D341Med (cell line): ENCODE data around the gene ZDHHC24.
"Not testable (repeated sequence)": the region's sequence is repeated elsewhere in the genome, so short reads cannot be mapped to it uniquely, and the experiment has no call there.

ENCODE experiments used
- DNase-seq: peaks from one replicate; pipeline ENCODE4 v3.0.0; 2012; ENCODE audit warnings: low spot score

The ZDHHC24 gene

DNA sequence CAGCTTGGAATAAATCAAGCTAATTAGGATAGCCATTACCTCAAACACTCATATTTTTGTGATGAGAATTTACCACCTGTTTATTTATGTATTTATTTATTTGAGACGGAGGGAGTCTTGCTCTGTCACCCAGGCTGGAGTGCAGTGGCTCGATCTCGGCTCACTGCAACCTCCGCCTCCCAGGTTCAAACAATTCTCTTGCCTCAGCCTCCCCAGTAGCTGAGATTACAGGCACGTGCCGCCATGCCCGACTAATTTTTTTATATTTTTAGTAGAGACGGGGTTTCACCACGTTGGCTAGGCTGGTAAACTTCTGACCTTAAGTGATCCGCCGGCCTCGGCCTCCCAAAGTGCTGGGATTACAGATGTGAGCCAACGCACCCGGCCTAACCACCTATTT lies 896 bp downstream of the ZDHHC24 start:
- DNase-seq = not testable (repeated sequence)

- DNase-seq = no peak
Measured at GRCh38 chr11:66543263-66544107, 2.4 kb downstream of the ZDHHC24 start.

- no peak for DNase-seq
Measured at GRCh38 chr11:66542362-66542761, 3.5 kb downstream of the ZDHHC24 start.

DNA sequence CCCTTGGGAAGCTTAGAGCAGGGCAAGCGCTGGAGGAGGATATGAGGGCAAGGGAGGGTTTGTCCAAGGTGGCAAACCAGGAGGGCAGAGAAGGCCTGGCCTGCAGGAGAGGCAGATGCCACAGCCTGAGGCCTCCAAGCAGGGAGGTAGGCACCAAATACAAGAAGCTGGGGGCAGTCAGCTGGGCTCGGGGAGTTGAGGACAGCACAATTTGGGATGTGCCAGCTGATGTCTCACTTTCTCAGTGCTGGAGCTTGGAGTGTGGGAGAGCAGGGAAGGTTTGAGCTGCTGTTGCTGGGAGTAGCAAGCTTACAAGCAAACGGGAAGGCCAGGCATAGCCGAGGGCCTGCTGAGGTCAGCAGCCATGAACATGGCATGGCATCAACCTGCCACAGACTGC lies 4.0 kb downstream of the ZDHHC24 start:
- DNase-seq = no peak

DNA sequence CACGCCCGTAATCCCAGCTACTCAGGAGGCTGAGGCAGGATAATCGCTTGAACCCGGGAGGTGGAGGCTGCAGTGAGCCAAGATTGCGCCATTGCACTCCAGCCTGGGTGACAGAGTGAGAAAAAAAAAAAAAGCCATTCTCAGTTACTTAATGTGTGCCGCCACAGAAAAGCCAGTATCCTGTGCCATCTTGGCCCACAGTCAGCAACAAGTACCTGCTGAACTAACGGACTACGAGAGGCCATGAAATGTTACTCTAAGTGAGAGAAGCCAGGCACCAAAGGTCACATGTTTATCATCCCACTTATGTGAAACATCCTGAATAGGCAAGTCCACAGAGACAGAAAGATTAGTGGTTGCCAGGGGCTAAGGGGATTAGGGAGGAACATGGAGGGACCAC lies 5.2 kb downstream of the ZDHHC24 start:
- DNase-seq = not testable (repeated sequence)

GRCh38 chr11:66539870-66540213 lies 6.0 kb downstream of the ZDHHC24 start:
- no peak for DNase-seq

DNA sequence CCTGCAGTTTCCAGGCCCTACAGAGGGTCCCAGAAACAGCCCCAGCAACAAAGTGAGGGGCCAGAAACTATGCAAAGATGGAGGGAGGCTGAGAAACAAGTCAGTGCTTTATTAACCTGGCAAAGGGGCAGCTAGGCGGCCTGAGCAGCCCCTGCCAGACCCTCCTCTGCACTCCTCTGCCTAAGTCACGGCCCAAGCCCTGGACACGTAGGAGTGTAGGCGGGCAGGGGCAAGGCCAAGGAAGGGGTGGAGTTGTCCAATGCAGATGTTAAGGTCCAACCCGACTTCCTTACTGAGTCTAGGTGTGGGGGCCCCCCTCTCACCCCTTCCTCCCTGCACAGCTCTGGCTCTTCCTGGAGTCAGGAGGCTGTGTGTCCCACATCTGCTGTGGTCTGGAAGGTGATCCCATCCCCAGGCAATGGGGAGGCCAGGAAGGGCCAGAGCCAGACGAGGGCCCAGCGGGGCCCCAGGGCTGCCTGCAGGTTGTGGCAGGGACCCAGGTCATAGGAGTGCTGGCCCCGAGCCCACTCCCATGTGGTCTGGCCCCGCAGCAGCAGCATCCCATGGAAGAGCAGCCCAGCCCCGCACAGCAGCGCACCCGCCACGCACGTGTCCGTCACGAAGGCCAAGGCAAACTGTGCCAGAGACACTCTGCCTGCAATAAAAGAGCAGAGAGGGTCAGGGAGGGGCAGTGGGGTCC lies 6.5 kb downstream of the ZDHHC24 start:
- DNase-seq = no peak

DNA sequence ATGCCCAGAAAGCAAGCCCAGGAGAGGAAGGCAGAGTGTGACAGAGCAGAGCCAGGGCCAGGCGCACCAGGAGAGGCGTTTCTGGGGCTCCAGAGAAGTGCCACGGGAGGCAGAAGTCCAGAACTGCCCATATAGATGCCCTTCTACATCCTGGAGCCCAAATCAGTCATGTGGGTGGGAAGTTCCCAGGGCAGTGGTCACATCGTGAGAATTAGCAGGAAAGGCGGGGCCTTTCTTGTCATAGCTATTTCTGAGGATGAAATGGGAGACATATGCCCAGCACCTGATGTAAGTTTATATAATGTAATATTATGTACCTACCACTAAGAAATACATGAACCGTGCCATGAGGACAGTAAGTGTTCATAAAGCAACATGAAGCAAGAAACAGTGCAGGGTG lies 13.1 kb downstream of the ZDHHC24 start:
- DNase-seq = no peak

DNA sequence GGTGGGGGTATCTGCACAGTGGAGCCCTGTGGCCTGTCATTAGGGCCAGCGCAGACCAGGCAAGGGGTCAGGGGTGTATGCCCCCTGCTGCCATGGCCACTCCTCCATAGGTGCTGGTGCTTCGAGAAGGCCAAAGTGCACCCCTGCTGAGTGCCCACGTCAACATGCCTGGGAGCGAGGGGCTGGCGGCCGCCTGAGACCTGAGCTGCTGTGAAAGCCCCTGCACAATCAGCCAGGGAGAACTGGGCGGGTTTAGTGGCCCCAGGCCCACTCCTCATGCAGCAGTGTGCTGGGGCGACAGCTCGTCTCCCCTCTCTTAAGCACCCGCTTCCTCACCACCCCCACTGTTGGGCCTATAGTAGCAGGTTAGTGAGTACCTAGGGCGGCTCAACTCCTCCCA lies 14.0 kb downstream of the ZDHHC24 start:
- no peak for DNase-seq

- DNase-seq = no peak
Measured at GRCh38 chr11:66530927-66531709, 14.7 kb downstream of the ZDHHC24 start.

GRCh38 chr11:66529655-66530054 lies 16.2 kb downstream of the ZDHHC24 start:
- DNase-seq = no peak

GRCh38 chr11:66529069-66529468 lies 16.8 kb downstream of the ZDHHC24 start:
- DNase-seq = no peak

GRCh38 chr11:66524304-66525040 lies 21.4 kb downstream of the ZDHHC24 start:
- no peak for DNase-seq

DNA sequence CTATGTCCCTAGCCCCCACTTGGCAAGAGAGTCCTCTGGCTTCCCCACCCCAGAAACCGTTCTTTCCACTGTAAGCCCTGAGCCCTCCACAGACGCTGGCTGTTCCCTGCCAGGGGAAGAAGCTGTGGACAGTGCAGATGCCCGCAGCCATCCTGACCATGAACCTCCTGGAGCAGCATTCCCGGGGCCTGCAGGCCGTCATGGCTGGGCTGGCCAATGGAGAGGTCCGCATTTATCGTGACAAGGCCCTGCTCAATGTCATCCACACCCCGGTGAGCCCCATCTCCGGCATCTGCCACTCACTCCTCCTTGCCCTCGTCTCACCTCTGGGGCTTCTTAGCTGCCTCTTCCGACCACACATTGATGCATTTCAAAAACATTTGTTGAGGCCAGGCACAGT lies 22.2 kb downstream of the ZDHHC24 start:
- DNase-seq = no peak

- DNase-seq = no peak
Measured at GRCh38 chr11:66510990-66511339, 34.9 kb downstream of the ZDHHC24 start.

DNA sequence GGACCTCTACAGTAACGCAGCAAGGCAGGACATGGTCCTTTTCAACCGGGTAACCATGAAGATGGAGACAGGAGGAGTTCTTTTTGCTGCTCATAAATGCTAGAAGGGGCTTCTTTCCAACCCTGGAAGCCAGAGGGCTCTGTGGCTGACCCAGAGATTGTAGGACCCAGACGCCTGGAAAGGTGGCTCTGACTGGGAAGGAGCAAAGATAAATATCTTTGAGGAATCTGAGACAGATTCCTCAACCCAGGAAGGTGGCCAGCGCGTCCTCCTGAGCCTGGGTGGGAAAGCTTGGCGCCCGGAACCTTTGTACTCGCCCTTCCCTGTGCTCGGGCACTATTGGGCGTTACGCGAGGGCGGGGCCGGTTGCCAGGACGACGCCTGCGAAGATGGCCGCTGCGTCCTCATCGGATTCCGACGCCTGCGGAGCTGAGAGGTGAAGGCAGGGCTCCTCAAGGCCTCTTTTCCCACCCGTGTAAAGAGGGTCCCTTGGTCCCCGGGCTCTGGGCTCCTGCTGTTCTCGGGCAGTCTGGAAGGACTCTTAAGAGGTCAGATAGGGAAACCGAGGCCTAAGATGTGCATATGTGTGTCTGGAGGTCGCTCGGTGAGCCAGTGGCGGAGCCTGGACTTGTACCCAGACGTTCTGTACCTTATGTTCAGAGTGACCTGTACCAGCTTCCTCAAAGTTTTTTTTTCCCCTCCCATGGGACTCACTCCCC lies 35.4 kb downstream of the ZDHHC24 start, which contains the start of gene BBS1:
Gene BBS1 (plus strand): TSS at position 365 of the 719 bp plus-strand sequence. CDS start 25 bp downstream, at position 390.
- peak; percentile 94 for DNase-seq

DNA sequence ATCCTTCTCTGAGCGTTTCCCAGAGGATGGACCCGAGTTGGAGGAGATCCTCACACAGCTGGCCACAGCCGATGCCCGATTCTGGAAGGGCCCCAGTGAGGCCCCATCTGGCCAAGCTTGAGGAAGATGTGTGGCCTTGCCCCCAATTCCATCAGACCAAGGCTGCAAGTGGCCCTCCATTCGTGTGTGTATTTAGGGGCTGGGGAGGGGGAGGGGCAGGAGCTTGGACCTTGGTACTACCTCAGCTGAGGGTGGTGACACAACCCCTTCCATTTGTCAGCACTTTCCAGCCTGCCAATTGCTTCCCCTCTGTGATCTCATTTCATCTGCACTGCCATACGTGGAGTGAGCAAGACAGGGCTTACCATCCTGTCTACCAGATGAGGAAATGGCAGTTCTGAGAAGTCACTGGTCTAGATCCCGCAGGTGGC lies 36.7 kb downstream of the ZDHHC24 start:
- no peak for DNase-seq

DNA sequence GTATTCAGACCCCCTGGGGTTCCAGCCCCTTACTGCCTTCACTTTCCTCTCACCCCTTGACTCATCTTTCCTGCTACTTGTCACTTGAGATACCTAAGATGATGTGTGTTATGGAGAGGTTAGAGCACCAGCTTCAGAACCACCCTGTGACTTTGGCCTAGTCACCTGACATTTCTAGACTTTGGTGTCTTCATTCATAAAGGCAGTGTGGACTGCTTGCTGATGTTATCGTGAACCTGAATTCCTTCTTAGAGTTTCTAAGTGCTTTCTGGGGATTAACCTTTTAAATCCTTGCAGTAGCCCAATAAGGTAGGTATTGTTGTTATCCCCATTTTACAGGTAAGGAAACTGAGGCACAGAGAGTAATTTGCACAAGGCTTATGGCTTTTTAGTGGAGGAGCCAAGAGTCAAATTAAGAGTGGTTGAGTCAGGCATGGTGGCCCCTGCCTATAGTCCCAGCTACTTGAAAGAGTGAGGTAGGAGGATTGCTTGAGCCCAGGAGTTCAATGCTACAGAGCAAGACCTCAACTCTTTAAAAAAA lies 40.5 kb downstream of the ZDHHC24 start:
- no peak for DNase-seq

- no peak for DNase-seq
Measured at GRCh38 chr11:66498506-66498905, 47.3 kb downstream of the ZDHHC24 start.

- no peak for DNase-seq
Measured at GRCh38 chr11:66497206-66497605, 48.6 kb downstream of the ZDHHC24 start.

DNA sequence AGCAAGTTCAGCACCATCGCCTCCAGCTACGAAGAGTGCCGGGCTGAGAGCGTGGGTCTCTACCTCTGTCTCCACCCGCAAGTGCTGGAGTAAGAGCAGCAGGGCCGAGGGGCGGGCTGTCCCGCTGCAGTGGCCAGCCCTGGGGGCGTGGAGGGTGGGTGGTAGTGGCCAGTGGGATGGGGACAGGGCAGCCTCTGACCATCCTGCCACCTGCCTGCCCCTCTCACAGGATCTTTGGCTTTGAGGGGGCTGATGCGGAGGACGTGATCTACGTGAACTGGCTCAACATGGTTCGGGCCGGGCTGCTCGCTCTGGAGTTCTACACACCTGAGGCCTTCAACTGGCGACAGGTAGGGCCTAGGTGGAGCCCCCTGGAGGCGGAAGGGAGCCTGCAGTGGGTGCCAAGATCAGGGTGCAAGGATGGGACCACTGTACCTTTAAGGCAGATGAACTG lies 50.4 kb downstream of the ZDHHC24 start:
- DNase-seq = no peak
